ENCODE results near the gene PPM1L. TPM values are rescaled to one million over a fixed set of nuclear protein-coding genes. Genes with fewer than 3 reads are reported as not detected.

PPM1L gene
- total RNA-seq, 4 donors from 2014 or later = 30.8 to 88.1 (median 52.7) TPM

GRCh38 chr3:161070252-161070930, 314.4 kb downstream of the PPM1L start:
- 89% methylated on average over 9 of the region's 9 CpGs for WGBS
- Histone ChIP-seq H3K4me1 (peaks cover 0 to 17% (median 2%) of the 10 kb centered on the region in 4 donors), H3K4me3 (no peak overlapping the region), H3K27me3 (no peaks in the 10 kb centered on the region), H3K36me3 (peaks cover 0 to 23% (median 8%) of the 10 kb centered on the region in 4 donors), H3K27ac (replicated peaks in 1 of 4) (peak overlapping the region in 2 of 4 donors; percentile 19 to 20), H3K9me3 (no peaks in the 10 kb centered on the region)
- DNase-seq (ENCODE audit: extremely low spot score) = no peak
- intact Hi-C loops (cut with DNase I) = no loop called here
- TF ChIP-seq CTCF (IDR thresholded peaks at IDR 0.05) (no peak), EP300 (IDR thresholded peaks at IDR 0.05) (no peak), POLR2AphosphoS5 (IDR thresholded peaks at IDR 0.05) (no peak), POLR2A (IDR thresholded peaks at IDR 0.05; ENCODE audit: low read depth) (no peak)

GRCh38 chr3:161070980-161071663, 315.1 kb downstream of the PPM1L start:
- 77% methylated on average over 6 of the region's 6 CpGs for WGBS
- peaks cover 0 to 17% (median 2%) of the 10 kb centered on the region in 4 donors for H3K4me1 ChIP-seq
- peaks cover 0 to 19% (median 5%) of the 10 kb centered on the region in 4 donors for H3K36me3 ChIP-seq
- H3K4me3 ChIP-seq = no peak overlapping the region
- DNase-seq (ENCODE audit: extremely low spot score) = no peak
- no peak for TF ChIP-seq CTCF (IDR thresholded peaks at IDR 0.05)
- no peak for TF ChIP-seq POLR2A (IDR thresholded peaks at IDR 0.05; ENCODE audit: low read depth)
- no peak for TF ChIP-seq POLR2AphosphoS5 (IDR thresholded peaks at IDR 0.05)
- no peak for TF ChIP-seq EP300 (IDR thresholded peaks at IDR 0.05)
- intact Hi-C loops (cut with DNase I) = no loop called here
- no peaks in the 10 kb centered on the region for H3K27me3 ChIP-seq
- H3K9me3 ChIP-seq = no peaks in the 10 kb centered on the region
- H3K27ac ChIP-seq (replicated peaks in 1 of 4) = no peak overlapping the region

GRCh38 chr3:161072211-161072621, 316.2 kb downstream of the PPM1L start:
- H3K4me3 ChIP-seq = no peak overlapping the region
- intact Hi-C loops (cut with DNase I) = no loop called here

GRCh38 chr3:161072751-161073150, 316.7 kb downstream of the PPM1L start:
- Histone ChIP-seq H3K36me3 (peaks cover 0 to 19% (median 4%) of the 10 kb centered on the region in 4 donors), H3K27me3 (no peaks in the 10 kb centered on the region), H3K9me3 (no peaks in the 10 kb centered on the region), H3K27ac (replicated peaks in 1 of 4) (no peak overlapping the region), H3K4me1 (peaks cover 0 to 17% (median 2%) of the 10 kb centered on the region in 4 donors), H3K4me3 (no peak overlapping the region)
- intact Hi-C loops (cut with DNase I) = no loop called here
- DNase-seq (ENCODE audit: extremely low spot score) = no peak
- TF ChIP-seq POLR2AphosphoS5 (IDR thresholded peaks at IDR 0.05) (no peak), EP300 (IDR thresholded peaks at IDR 0.05) (no peak), POLR2A (IDR thresholded peaks at IDR 0.05; ENCODE audit: low read depth) (no peak), CTCF (IDR thresholded peaks at IDR 0.05) (no peak)

More at GRCh38 chr3:161072211-161072621, 316.2 kb downstream of the PPM1L start:
- Histone ChIP-seq H3K27ac (replicated peaks in 1 of 4) (no peak overlapping the region), H3K36me3 (peaks cover 0 to 19% (median 4%) of the 10 kb centered on the region in 4 donors), H3K4me1 (peaks cover 0 to 17% (median 2%) of the 10 kb centered on the region in 4 donors), H3K9me3 (no peaks in the 10 kb centered on the region), H3K27me3 (no peaks in the 10 kb centered on the region)
- no peak for DNase-seq (ENCODE audit: extremely low spot score)
- TF ChIP-seq POLR2A (IDR thresholded peaks at IDR 0.05; ENCODE audit: low read depth) (no peak), CTCF (IDR thresholded peaks at IDR 0.05) (no peak), EP300 (IDR thresholded peaks at IDR 0.05) (no peak), POLR2AphosphoS5 (IDR thresholded peaks at IDR 0.05) (no peak)
- 96% methylated on average over 1 of the region's 1 CpG for WGBS
